Measurements from ENCODE around the gene CAT. TPM values are rescaled to one million over a fixed set of nuclear protein-coding genes. Genes with fewer than 3 reads are reported as not detected.

The CAT gene
- polyA plus RNA-seq, 3 donors, result 122 to 432 (median 429) TPM

DNA sequence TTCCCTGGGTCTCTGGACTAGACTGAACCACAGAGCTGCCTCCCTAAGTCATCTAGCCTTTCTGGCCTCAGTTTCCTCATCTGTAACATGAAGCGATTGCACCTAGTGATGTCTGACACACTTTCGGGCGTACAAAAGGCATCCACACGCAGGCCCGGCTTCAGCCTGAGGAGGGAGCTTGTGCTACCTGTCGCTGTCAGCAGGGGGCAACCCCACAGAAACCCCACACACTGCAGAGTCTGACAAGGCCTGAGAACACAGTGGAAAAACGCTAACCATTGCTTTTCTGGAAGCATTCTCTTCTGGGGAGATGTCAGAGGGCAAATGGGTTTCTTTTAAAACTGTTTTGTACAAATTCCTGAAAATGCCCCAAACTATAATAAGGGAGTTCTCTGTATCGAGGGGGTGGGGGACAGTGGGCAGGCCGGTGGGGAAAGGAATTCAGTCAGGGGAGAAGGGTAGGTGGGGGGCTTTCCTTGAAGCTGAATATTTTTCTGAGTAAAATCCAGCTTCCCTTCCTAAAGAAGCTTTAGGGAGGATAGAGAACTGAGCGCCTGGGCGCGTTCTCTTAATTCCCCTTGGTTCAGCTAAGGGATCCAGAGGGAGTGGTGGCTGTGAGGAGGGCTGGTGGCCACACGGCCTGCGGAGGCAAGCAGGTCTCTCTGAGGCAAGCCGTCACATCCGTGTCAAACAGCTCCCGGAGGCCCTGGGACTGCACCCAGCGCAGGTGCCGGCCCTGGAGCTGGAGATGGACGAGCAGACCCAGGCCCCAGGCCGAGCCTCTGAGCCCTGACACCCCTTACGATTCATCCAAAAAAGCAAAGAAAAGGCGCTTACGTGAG lies 74.3 kb downstream of the CAT start:
- H3K36me3 ChIP-seq (replicated peaks in 1 of 2; ENCODE audit: control insufficient read depth in 1 of 2, insufficient read depth in 2 of 2, low read length in 2 of 2), result no peaks in the 10 kb centered on the region
- peaks cover 21 to 24% of the 10 kb centered on the region in 2 donors for H3K4me1 ChIP-seq (ENCODE audit: control insufficient read depth in 1 of 2, insufficient read depth in 2 of 2, low read length in 2 of 2)
- no peaks in the 10 kb centered on the region for H3K27me3 ChIP-seq (ENCODE audit: control insufficient read depth in 2 of 2, insufficient read depth in 2 of 2, low read length in 2 of 2)
- H3K4me3 ChIP-seq (replicated peaks in 1 of 3; ENCODE audit: low read depth in 2 of 3, low read length in 3 of 3), result no peak overlapping the region
- no peak overlapping the region for H2AFZ ChIP-seq (ENCODE audit: insufficient read depth, low read depth, low read length, poor library complexity, severe bottlenecking)
- no peak overlapping the region for H3K4me3 Mint-ChIP-seq
- H3K36me3 Mint-ChIP-seq, result no peaks in the 10 kb centered on the region
- H4K20me1 ChIP-seq (ENCODE audit: insufficient read depth, low read length), result no peaks in the 10 kb centered on the region
- H3K9me3 ChIP-seq (replicated peaks in 1 of 2; ENCODE audit: control insufficient read depth in 1 of 2, insufficient read depth in 1 of 2, low read length in 2 of 2), result no peaks in the 10 kb centered on the region
- intact Hi-C loops (cut with micrococcal nuclease), result loop anchor here in 1 of 2 donors (10.0 kb wide), 1 partner anchor 382 kb away; no protein-coding TSS in a partner anchor
- no peaks in the 10 kb centered on the region for H3K79me2 ChIP-seq (ENCODE audit: insufficient read depth, low read length)
- peaks cover 0 to under 1% (median 0%) of the 10 kb centered on the region in 7 donors for H3K9me3 Mint-ChIP-seq
- no peak overlapping the region for H3K9ac ChIP-seq (ENCODE audit: insufficient read depth, low read length, poor library complexity, severe bottlenecking)
- DNase-seq, result peak; percentile 21 to 49 (median 26)
- H3K4me2 ChIP-seq (replicated peaks; ENCODE audit: extremely low read depth, low read length, poor library complexity, severe bottlenecking), result no peak overlapping the region
- peaks cover 30% of the 10 kb centered on the region for H3K4me1 Mint-ChIP-seq
- peak overlapping the region in 2 of 7 donors; percentile 35 to 59 for H3K27ac Mint-ChIP-seq
- H3K27ac ChIP-seq (ENCODE audit: low read depth in 1 of 2, low read length in 2 of 2), result no peak overlapping the region
- 99% methylated on average over 15 of the region's 24 CpGs for WGBS (ENCODE audit: insufficient coverage)
- TF ChIP-seq, protein P1, sequence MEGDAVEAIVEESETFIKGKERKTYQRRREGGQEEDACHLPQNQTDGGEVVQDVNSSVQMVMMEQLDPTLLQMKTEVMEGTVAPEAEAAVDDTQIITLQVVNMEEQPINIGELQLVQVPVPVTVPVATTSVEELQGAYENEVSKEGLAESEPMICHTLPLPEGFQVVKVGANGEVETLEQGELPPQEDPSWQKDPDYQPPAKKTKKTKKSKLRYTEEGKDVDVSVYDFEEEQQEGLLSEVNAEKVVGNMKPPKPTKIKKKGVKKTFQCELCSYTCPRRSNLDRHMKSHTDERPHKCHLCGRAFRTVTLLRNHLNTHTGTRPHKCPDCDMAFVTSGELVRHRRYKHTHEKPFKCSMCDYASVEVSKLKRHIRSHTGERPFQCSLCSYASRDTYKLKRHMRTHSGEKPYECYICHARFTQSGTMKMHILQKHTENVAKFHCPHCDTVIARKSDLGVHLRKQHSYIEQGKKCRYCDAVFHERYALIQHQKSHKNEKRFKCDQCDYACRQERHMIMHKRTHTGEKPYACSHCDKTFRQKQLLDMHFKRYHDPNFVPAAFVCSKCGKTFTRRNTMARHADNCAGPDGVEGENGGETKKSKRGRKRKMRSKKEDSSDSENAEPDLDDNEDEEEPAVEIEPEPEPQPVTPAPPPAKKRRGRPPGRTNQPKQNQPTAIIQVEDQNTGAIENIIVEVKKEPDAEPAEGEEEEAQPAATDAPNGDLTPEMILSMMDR (IDR thresholded peaks at IDR 0.05), result peak; percentile 77
- peaks cover 0 to 2% (median 0%) of the 10 kb centered on the region in 3 donors for H3K27me3 Mint-ChIP-seq (ENCODE audit: low read depth in 3 of 3)

DNA sequence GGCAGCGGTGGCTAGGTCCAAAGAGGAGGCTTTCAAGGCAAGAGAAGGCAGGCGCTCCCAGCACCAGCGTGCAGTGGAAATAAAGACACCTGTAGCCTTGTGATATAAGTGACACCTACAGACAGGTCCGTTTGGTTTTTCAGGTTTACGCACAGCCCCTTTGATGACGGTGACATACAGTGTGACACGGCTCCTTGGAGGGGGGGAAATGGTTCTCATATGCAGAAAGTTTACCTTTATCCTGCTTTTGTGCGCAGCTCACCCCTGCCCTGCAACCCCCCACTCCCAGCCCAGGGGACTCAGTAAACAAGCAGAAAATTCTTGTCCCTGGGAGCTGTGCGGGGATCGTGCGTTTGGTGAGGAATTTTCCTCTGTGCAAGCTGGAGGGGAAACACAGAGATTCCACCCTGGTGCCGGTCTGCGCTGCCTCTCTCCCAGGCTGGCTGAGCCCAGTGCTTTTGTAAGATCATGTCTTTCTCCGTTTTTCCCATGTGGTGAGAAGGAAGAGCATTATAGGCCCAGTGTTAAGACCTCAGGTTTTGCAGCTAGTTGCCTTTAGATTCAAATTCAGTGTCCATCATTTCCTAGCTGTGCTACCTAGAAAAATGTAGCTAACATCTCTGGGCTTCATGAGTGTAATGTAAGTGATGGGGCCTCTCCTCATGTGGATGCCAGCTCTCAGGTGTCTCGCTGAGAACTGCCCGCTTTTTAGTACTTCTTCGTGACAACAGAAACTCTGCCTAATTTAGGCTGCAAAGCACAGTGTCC lies 75.1 kb downstream of the CAT start, which contains the start of gene ELF5:
Gene ELF5, minus strand, starts transcription at position 113 of the 768 bp plus-strand sequence. CDS start 8,045 bp downstream, outside the sequence.
- H3K4me2 ChIP-seq (replicated peaks; ENCODE audit: extremely low read depth, low read length, poor library complexity, severe bottlenecking), result no peak within 1 kb of the TSS
- no peaks in the 10 kb centered on the region for H3K79me2 ChIP-seq (ENCODE audit: insufficient read depth, low read length)
- H3K4me3 Mint-ChIP-seq, result no peak within 1 kb of the TSS
- H3K27ac ChIP-seq (ENCODE audit: low read depth in 1 of 2, low read length in 2 of 2), result no peak within 1 kb of the TSS
- no peak within 1 kb of the TSS for H3K9ac ChIP-seq (ENCODE audit: insufficient read depth, low read length, poor library complexity, severe bottlenecking)
- TF ChIP-seq, protein P1 (IDR thresholded peaks at IDR 0.05), result no peak
- peaks cover 15 to 19% of the 10 kb centered on the region in 2 donors for H3K4me1 ChIP-seq (ENCODE audit: control insufficient read depth in 1 of 2, insufficient read depth in 2 of 2, low read length in 2 of 2)
- H3K4me1 Mint-ChIP-seq, result peaks cover 25% of the 10 kb centered on the region
- H3K9me3 Mint-ChIP-seq, result peaks cover 0 to 2% (median 0%) of the 10 kb centered on the region in 7 donors
- H2AFZ ChIP-seq (ENCODE audit: insufficient read depth, low read depth, low read length, poor library complexity, severe bottlenecking), result no peak within 1 kb of the TSS
- H3K27me3 Mint-ChIP-seq (ENCODE audit: low read depth in 3 of 3), result peaks cover 0 to 5% (median 0%) of the 10 kb centered on the region in 3 donors
- H4K20me1 ChIP-seq (ENCODE audit: insufficient read depth, low read length), result no peaks in the 10 kb centered on the region
- peak within 1 kb of the TSS in 2 of 7 donors; percentile 35 to 59 for H3K27ac Mint-ChIP-seq
- no peaks in the 10 kb centered on the region for H3K27me3 ChIP-seq (ENCODE audit: control insufficient read depth in 2 of 2, insufficient read depth in 2 of 2, low read length in 2 of 2)
- no peak for DNase-seq
- intact Hi-C loops (cut with micrococcal nuclease), result loop anchor here in 1 of 2 donors (10.0 kb wide), 1 partner anchor 381 kb away; no protein-coding TSS in a partner anchor
- H3K36me3 ChIP-seq (replicated peaks in 1 of 2; ENCODE audit: control insufficient read depth in 1 of 2, insufficient read depth in 2 of 2, low read length in 2 of 2), result no peaks in the 10 kb centered on the region
- no peaks in the 10 kb centered on the region for H3K9me3 ChIP-seq (replicated peaks in 1 of 2; ENCODE audit: control insufficient read depth in 1 of 2, insufficient read depth in 1 of 2, low read length in 2 of 2)
- H3K4me3 ChIP-seq (replicated peaks in 1 of 3; ENCODE audit: low read depth in 2 of 3, low read length in 3 of 3), result no peak within 1 kb of the TSS
- H3K36me3 Mint-ChIP-seq, result no peaks in the 10 kb centered on the region
- 100% methylated on average over 12 of the region's 17 CpGs for WGBS (ENCODE audit: insufficient coverage)
